ENCODE measurements around the gene TMEFF1.
"Not testable (repeated sequence)": the region's sequence is repeated elsewhere in the genome, so short reads cannot be mapped to it uniquely, and the experiment has no call there.

TMEFF1 gene

DNA sequence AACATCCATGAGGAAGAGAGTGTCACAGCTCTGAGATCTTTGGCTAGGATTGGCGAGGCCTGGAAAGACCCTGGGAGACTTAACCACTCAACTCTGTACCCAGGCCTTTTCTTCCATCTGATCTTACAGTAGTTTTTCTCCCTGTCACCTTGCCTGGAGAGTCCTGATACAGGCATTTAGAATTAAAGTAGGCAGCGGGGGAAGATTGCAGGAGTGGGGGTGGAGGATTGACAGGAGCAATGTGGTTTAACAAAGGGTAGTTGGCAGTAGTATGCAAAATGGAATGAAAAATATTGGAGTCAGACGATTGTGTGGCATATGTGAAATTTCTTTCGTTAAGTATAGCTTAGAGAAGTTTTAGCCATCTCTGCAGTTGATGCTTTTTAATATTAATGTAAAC, 16.9 kb downstream of the TMEFF1 start:
- no peak for DNase-seq (ENCODE audit: low read depth)

GRCh38 chr9:100492952-100493351, 20.0 kb downstream of the TMEFF1 start:
- no peak for DNase-seq (ENCODE audit: low read depth)

- no peak for DNase-seq (ENCODE audit: low read depth)
Measured at GRCh38 chr9:100498592-100498991, 25.6 kb downstream of the TMEFF1 start.

- no peak for DNase-seq (ENCODE audit: low read depth)
Measured at GRCh38 chr9:100499460-100499859, 26.5 kb downstream of the TMEFF1 start.

DNA sequence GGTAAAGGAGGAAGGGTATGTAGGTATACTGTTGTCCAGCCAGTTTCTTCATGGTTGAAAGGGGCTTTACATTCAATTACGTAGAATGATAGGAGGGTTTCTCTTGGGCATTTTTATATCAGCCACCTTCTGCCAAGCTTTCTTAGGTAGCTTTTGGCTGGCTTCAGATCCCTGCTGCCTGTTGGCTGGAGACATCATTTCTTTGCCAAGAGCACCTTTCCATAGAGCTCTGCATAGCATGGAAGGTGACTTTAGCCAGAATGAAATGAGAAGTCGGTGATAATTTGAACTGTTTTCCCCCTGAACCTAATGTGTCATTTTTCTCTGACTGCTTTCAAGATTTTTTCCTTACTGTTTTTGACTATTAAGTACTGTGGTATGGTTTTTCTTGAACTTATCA, 26.9 kb downstream of the TMEFF1 start:
- DNase-seq (ENCODE audit: low read depth): no peak

DNA sequence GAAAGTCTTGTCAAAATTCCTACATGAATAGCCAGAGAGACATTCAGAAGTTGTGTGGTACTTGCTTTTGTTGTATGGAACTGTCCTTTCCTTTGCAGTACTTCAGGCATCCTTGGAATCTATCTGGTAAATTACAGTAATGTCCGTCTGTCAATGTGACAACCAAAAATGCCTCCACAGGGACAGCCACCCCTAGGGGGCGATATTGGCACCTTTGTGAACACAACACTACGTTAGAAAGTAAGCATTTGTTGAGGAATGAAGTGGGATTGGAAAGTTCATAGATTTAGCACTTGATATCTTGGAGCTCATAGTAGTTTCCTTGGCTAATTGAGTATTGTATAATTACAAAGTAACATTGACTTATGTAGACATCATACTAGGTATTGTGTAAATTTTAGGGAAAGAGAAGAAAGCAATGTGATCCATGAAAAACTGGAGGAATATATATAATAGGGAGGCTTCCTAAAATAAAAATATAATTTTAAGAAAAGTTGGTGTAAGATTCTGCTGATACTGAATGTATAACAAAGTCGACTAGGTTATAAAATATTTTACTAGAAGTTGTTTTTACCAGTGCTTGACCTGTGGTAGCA, 32.7 kb downstream of the TMEFF1 start:
- peak; percentile 9 for DNase-seq (ENCODE audit: low read depth)

DNA sequence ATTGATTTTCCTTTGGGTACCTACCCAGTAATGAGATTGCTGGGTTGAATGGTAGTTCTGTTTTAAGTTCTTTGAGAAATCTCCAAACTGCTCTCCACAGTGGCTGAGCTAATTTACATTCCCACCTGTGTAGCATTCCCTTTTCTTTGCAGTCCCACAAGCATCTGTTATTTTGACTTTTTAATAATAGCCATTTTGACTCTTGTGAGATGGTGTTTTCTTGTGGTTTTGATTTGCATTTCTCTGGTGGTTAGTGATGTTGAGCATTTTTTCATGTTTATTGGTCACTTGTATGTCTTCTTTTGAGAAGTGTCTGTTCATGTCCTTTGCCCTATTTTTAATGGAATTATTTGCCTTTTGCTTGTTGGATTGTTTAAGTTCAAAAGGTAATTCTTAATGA, 34.4 kb downstream of the TMEFF1 start:
- DNase-seq (ENCODE audit: low read depth): not testable (repeated sequence)

DNA sequence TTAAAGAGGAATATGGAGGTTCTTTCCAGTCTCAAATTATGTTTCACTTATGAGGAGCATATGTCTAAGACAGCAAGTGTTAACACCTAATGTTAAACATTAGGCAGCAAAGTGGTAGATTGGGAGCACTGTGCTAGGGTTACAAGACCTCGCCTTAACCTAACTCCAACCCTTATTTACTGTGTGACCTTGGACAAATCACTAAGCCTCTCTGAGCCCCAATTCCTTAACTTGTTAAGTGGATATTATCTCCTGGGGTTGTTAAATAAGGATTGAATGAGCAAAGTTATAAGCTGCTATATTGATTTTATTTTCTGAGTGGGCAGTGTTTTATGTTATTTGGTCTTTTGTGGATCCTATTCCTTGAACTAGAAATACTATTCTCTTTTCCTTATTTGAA, 38.3 kb downstream of the TMEFF1 start:
- DNase-seq (ENCODE audit: low read depth): no peak

- no peak for DNase-seq (ENCODE audit: low read depth)
Measured at GRCh38 chr9:100515578-100516494, 42.9 kb downstream of the TMEFF1 start.

- no peak for DNase-seq (ENCODE audit: low read depth)
Measured at GRCh38 chr9:100521282-100521681, 48.3 kb downstream of the TMEFF1 start.

- no peak for DNase-seq (ENCODE audit: low read depth)
Measured at GRCh38 chr9:100525563-100525962, 52.6 kb downstream of the TMEFF1 start.

DNA sequence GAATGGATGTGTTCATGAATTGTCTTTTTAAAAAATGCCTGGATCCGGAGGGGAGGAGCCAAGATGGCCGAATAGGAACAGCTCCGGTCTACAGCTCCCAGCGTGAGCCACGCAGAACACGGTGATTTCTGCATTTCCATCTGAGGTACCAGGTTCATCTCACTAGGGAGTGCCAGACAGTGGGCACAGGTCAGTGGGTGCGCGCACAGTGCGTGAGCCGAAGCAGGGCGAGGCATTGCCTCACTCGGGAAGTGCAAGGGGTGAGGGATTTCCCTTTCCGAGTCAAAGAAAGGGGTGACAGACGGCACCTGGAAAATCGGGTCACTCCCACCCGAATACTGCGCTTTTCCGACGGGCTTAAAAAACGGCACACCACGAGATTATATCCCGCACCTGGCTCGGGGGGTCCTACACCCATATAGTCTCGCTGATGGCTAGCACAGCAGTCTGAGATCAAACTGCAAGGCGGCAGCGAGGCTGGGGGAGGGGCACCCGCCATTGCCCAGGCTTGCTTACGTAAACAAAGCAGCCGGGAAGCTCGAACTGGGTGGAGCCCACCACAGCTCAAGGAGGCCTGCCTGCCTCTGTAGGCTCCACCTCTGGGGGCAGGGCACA, 54.3 kb downstream of the TMEFF1 start:
- not testable (repeated sequence) for DNase-seq (ENCODE audit: low read depth)

- no peak for DNase-seq (ENCODE audit: low read depth)
Measured at GRCh38 chr9:100534401-100534800, 61.5 kb downstream of the TMEFF1 start.

GRCh38 chr9:100540327-100540726, 67.4 kb downstream of the TMEFF1 start:
- DNase-seq (ENCODE audit: low read depth): no peak

DNA sequence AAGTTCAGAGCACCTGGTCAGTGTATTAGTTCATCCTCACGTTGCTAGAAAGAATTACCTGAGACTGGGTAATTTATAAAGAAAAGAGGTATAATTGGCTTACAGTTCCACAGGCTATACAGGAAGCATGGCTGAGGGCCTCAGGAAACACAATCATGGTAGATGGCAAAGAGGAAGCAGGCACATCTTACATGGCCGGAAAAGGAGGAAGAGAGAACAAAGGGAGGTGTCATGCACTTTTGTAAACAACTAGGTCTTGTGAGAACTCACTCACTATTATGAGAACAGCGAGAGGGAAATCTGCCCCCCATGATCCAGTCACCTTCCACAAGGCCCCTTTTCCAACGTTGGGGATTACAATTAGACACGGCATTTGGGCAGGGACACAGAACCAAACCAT, 76.1 kb downstream of the TMEFF1 start:
- no peak for DNase-seq (ENCODE audit: low read depth)

- DNase-seq (ENCODE audit: low read depth): no peak
Measured at GRCh38 chr9:100554935-100555401, 82.0 kb downstream of the TMEFF1 start.

- DNase-seq (ENCODE audit: low read depth): no peak
Measured at GRCh38 chr9:100555471-100555870, 82.5 kb downstream of the TMEFF1 start.

DNA sequence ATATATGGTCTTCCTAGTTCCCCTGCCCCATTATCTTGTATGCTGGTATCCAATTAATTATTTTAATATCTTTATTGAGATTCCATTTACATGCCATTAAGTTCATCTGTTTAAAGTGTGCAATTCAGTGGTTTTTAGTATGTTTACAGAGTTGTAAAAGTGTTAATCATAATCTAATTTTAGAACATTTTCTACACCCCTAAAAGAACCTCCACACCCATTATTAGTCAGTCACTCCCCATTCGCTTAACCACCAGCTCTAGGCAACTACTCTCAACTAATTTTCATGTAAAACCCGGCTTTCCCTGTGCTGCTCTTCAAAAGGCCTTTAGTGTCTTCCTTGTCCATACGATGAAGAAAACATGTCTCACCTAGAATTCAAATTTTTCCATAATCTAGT, 84.1 kb downstream of the TMEFF1 start:
- DNase-seq (ENCODE audit: low read depth): no peak

DNA sequence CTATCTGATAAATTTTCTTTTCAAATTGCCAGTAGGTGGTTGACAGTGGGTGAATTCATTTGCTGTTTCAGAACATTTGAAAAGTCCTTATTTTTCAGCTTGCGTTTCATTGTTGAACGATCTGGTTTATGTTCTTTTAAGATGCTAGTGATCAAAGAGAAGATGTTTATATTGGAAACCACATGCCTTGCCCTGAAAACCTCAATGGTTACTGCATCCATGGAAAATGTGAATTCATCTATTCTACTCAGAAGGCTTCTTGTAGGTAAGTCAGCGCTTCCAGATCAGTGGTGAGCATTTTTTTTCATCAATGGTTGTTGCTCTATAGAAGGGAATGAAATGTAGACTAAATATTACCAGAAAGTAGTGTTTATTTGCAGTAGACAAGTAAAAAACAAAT, 88.3 kb downstream of the TMEFF1 start:
- DNase-seq (ENCODE audit: low read depth): no peak

GRCh38 chr9:100567856-100568255, 94.9 kb downstream of the TMEFF1 start:
- DNase-seq (ENCODE audit: low read depth): no peak

GRCh38 chr9:100573655-100574260, 100.8 kb downstream of the TMEFF1 start:
- no peak for DNase-seq (ENCODE audit: low read depth)

DNA sequence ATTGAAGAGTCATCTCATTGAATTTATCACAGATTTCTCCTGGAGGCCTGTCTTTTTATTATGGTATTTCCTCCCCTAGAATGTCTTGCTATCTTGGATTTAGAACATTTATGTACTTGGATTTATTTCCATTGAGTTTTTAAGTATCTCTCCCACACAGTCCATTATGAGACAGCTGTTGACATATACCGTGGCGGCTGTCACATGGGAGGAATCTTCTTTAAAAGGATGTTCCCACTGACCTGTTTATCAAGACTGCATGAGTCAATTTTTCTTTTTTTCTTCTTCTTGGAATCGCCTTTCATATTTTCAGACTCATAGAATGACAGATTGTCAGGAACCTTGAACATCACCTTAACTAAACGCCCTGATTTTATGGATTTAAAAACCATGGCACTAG, 102.1 kb downstream of the TMEFF1 start:
- no peak for DNase-seq (ENCODE audit: low read depth)

Measured in activated gamma-delta T cell treated with anti-CD3 and anti-CD28 coated beads, Interleukin-2, amount 50 U/mL, for 16 hours (primary cell).